Measurements from ENCODE around the gene LYRM7.
A peak's percentile ranks its signal among the peaks of the same experiment; 100 is the strongest.
"Not testable (repeated sequence)": the region's sequence is repeated elsewhere in the genome, so short reads cannot be mapped to it uniquely, and the experiment has no call there.

Gene LYRM7

DNA sequence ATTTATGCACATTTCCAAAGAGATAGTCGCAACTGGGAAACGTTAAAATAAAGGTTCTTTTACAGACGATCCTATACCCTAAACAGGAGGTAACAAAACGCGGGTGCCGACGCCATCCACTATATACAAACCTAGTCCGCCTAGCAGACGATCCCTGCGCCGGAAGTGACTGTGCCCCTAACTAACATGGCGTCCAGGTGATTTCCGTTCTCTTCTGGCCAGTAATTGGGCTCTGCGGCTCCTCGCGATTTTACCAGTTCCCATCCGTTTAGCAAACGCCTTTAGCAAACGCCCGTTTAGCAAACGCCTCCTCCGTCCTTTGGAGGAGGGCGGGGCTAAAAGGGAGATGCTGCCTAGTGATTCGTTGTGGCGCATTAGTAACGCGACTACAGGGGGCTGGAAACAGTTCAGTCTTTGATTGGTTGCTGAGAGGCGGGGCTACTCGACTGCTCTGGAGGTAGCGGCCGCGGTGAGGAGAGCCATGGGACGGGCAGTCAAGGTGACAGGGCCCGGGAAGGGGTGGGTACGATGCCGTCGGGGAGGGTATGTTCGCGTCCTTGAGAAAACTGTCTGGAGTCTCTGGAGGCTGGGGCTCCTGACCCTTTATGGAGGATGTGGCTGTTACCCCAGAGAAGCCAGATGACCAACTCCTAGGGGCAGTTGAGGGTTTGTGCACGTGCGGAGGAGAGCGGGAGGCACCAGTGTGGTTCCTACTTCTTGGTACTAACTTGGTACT lies at the start of gene LYRM7:
Gene LYRM7 (plus strand): TSS at position 405 of the 736 bp plus-strand sequence. CDS start 77 bp downstream, at position 482.
- no peaks in the 10 kb centered on the region for H3K36me3 ChIP-seq (ENCODE audit: control insufficient read depth, insufficient read depth, low read length)
- no peaks in the 10 kb centered on the region for H3K27me3 ChIP-seq (ENCODE audit: control insufficient read depth, insufficient read depth, low read length)
- H3K9me3 ChIP-seq (ENCODE audit: control insufficient read depth, insufficient read depth, low read length): no peaks in the 10 kb centered on the region
- peak within 1 kb of the TSS; percentile 83 for H3K4me3 ChIP-seq (ENCODE audit: low read depth, low read length)
- H3K9ac ChIP-seq (ENCODE audit: low read depth, low read length): peak within 1 kb of the TSS; percentile 77
- peaks cover under 1% of the 10 kb centered on the region for H3K4me1 ChIP-seq (ENCODE audit: control insufficient read depth, insufficient read depth, low read length)
- H3K27ac ChIP-seq (ENCODE audit: low read depth, low read length): peak within 1 kb of the TSS; percentile 78

- not testable (repeated sequence) for H3K27me3 ChIP-seq (ENCODE audit: control insufficient read depth, insufficient read depth, low read length); H3K9me3 ChIP-seq (ENCODE audit: control insufficient read depth, insufficient read depth, low read length); H3K4me1 ChIP-seq (ENCODE audit: control insufficient read depth, insufficient read depth, low read length); H3K9ac ChIP-seq (ENCODE audit: low read depth, low read length); H3K27ac ChIP-seq (ENCODE audit: low read depth, low read length); H3K36me3 ChIP-seq (ENCODE audit: control insufficient read depth, insufficient read depth, low read length); H3K4me3 ChIP-seq (ENCODE audit: low read depth, low read length)
These were observed 43.5 kb upstream of the LYRM7 start for GRCh38 chr5:131127244-131127643.

GRCh38 chr5:131129306-131129705 lies 41.4 kb upstream of the LYRM7 start:
- no peak overlapping the region for H3K9ac ChIP-seq (ENCODE audit: low read depth, low read length)
- H3K27me3 ChIP-seq (ENCODE audit: control insufficient read depth, insufficient read depth, low read length): no peaks in the 10 kb centered on the region
- no peak overlapping the region for H3K27ac ChIP-seq (ENCODE audit: low read depth, low read length)
- no peak overlapping the region for H3K4me3 ChIP-seq (ENCODE audit: low read depth, low read length)
- no peaks in the 10 kb centered on the region for H3K4me1 ChIP-seq (ENCODE audit: control insufficient read depth, insufficient read depth, low read length)
- no peaks in the 10 kb centered on the region; the same call in 1 of the 2 replicates for H3K9me3 ChIP-seq (ENCODE audit: control insufficient read depth, insufficient read depth, low read length)
- no peaks in the 10 kb centered on the region for H3K36me3 ChIP-seq (ENCODE audit: control insufficient read depth, insufficient read depth, low read length)

DNA sequence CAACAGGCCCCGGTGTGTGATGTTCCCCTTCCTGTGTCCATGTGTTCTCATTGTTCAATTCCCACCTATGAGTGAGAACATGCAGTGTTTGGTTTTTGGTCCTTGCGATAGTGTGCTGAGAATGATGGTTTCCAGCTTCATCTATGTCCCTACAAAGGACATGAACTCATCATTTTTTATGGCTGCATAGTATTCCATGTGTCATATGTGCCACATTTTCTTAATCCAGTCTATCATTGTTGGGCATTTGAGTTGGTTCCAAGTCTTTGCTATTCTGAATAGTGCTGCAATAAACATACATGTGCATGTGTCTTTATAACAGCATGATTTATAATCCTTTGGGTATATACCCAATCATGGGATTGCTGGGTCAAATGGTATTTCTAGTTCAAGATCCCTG lies 37.7 kb upstream of the LYRM7 start:
- not testable (repeated sequence) for H3K9ac ChIP-seq (ENCODE audit: low read depth, low read length); H3K4me3 ChIP-seq (ENCODE audit: low read depth, low read length); H3K36me3 ChIP-seq (ENCODE audit: control insufficient read depth, insufficient read depth, low read length); H3K9me3 ChIP-seq (ENCODE audit: control insufficient read depth, insufficient read depth, low read length); H3K4me1 ChIP-seq (ENCODE audit: control insufficient read depth, insufficient read depth, low read length); H3K27me3 ChIP-seq (ENCODE audit: control insufficient read depth, insufficient read depth, low read length); H3K27ac ChIP-seq (ENCODE audit: low read depth, low read length)

- peaks cover 12% of the 10 kb centered on the region for H3K9me3 ChIP-seq (ENCODE audit: control insufficient read depth, insufficient read depth, low read length)
- H3K9ac ChIP-seq (ENCODE audit: low read depth, low read length); H3K27ac ChIP-seq (ENCODE audit: low read depth, low read length); H3K27me3 ChIP-seq (ENCODE audit: control insufficient read depth, insufficient read depth, low read length); H3K4me1 ChIP-seq (ENCODE audit: control insufficient read depth, insufficient read depth, low read length); H3K4me3 ChIP-seq (ENCODE audit: low read depth, low read length); H3K36me3 ChIP-seq (ENCODE audit: control insufficient read depth, insufficient read depth, low read length): not testable (repeated sequence)
These were observed 32.3 kb upstream of the LYRM7 start for GRCh38 chr5:131138406-131138805.

- Histone ChIP-seq H3K36me3 (ENCODE audit: control insufficient read depth, insufficient read depth, low read length) (no peaks in the 10 kb centered on the region), H3K27me3 (ENCODE audit: control insufficient read depth, insufficient read depth, low read length) (no peaks in the 10 kb centered on the region), H3K4me3 (ENCODE audit: low read depth, low read length) (no peak overlapping the region), H3K9me3 (ENCODE audit: control insufficient read depth, insufficient read depth, low read length) (peaks cover 12% of the 10 kb centered on the region), H3K9ac (ENCODE audit: low read depth, low read length) (no peak overlapping the region), H3K27ac (ENCODE audit: low read depth, low read length) (no peak overlapping the region), H3K4me1 (ENCODE audit: control insufficient read depth, insufficient read depth, low read length) (no peaks in the 10 kb centered on the region)
These were observed 31.4 kb upstream of the LYRM7 start for GRCh38 chr5:131139321-131139720.

- H3K4me3 ChIP-seq (ENCODE audit: low read depth, low read length): no peak overlapping the region
- peaks cover 12% of the 10 kb centered on the region for H3K9me3 ChIP-seq (ENCODE audit: control insufficient read depth, insufficient read depth, low read length)
- H3K27ac ChIP-seq (ENCODE audit: low read depth, low read length): no peak overlapping the region
- no peaks in the 10 kb centered on the region for H3K36me3 ChIP-seq (ENCODE audit: control insufficient read depth, insufficient read depth, low read length)
- H3K4me1 ChIP-seq (ENCODE audit: control insufficient read depth, insufficient read depth, low read length): no peaks in the 10 kb centered on the region
- H3K9ac ChIP-seq (ENCODE audit: low read depth, low read length): no peak overlapping the region
- H3K27me3 ChIP-seq (ENCODE audit: control insufficient read depth, insufficient read depth, low read length): no peaks in the 10 kb centered on the region
These were observed 27.6 kb upstream of the LYRM7 start for GRCh38 chr5:131142970-131143617.

GRCh38 chr5:131147258-131147657 lies 23.5 kb upstream of the LYRM7 start:
- Histone ChIP-seq H3K9ac (ENCODE audit: low read depth, low read length) (no peak overlapping the region), H3K4me1 (ENCODE audit: control insufficient read depth, insufficient read depth, low read length) (no peaks in the 10 kb centered on the region), H3K9me3 (ENCODE audit: control insufficient read depth, insufficient read depth, low read length) (no peaks in the 10 kb centered on the region), H3K4me3 (ENCODE audit: low read depth, low read length) (no peak overlapping the region), H3K36me3 (ENCODE audit: control insufficient read depth, insufficient read depth, low read length) (no peaks in the 10 kb centered on the region), H3K27me3 (ENCODE audit: control insufficient read depth, insufficient read depth, low read length) (no peaks in the 10 kb centered on the region), H3K27ac (ENCODE audit: low read depth, low read length) (no peak overlapping the region)

- no peak overlapping the region for H3K4me3 ChIP-seq (ENCODE audit: low read depth, low read length)
- no peaks in the 10 kb centered on the region for H3K36me3 ChIP-seq (ENCODE audit: control insufficient read depth, insufficient read depth, low read length)
- no peak overlapping the region for H3K9ac ChIP-seq (ENCODE audit: low read depth, low read length)
- no peaks in the 10 kb centered on the region for H3K27me3 ChIP-seq (ENCODE audit: control insufficient read depth, insufficient read depth, low read length)
- no peaks in the 10 kb centered on the region for H3K9me3 ChIP-seq (ENCODE audit: control insufficient read depth, insufficient read depth, low read length)
- no peak overlapping the region for H3K27ac ChIP-seq (ENCODE audit: low read depth, low read length)
- H3K4me1 ChIP-seq (ENCODE audit: control insufficient read depth, insufficient read depth, low read length): no peaks in the 10 kb centered on the region
These were observed 21.9 kb upstream of the LYRM7 start for GRCh38 chr5:131148835-131149234.

DNA sequence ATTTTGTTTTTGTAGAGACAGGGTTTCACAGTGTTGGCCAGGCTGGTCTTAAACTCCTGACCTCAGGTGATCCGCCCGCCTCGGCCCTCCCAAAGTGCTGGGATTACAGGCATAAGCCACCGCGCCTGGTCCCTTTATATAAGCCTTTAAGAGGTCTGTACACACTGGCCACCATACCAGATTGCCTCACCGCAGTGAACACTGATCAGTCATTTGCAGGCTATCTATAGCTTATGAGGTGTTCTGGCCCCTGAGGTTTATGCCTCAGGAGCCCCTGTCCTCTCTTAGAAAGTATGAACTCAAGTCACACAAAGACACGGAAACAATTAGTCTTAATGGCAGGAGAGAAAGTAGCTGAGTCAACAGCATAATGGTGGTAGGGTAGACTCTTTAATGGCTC lies 20.3 kb upstream of the LYRM7 start:
- Histone ChIP-seq H3K4me3 (ENCODE audit: low read depth, low read length) (no peak overlapping the region), H3K4me1 (ENCODE audit: control insufficient read depth, insufficient read depth, low read length) (no peaks in the 10 kb centered on the region), H3K9me3 (ENCODE audit: control insufficient read depth, insufficient read depth, low read length) (no peaks in the 10 kb centered on the region), H3K27me3 (ENCODE audit: control insufficient read depth, insufficient read depth, low read length) (no peaks in the 10 kb centered on the region), H3K27ac (ENCODE audit: low read depth, low read length) (no peak overlapping the region), H3K9ac (ENCODE audit: low read depth, low read length) (no peak overlapping the region), H3K36me3 (ENCODE audit: control insufficient read depth, insufficient read depth, low read length) (no peaks in the 10 kb centered on the region)

- Histone ChIP-seq H3K27ac (ENCODE audit: low read depth, low read length) (no peak overlapping the region), H3K9me3 (ENCODE audit: control insufficient read depth, insufficient read depth, low read length) (no peaks in the 10 kb centered on the region), H3K9ac (ENCODE audit: low read depth, low read length) (no peak overlapping the region), H3K4me1 (ENCODE audit: control insufficient read depth, insufficient read depth, low read length) (no peaks in the 10 kb centered on the region), H3K4me3 (ENCODE audit: low read depth, low read length) (no peak overlapping the region), H3K27me3 (ENCODE audit: control insufficient read depth, insufficient read depth, low read length) (no peaks in the 10 kb centered on the region), H3K36me3 (ENCODE audit: control insufficient read depth, insufficient read depth, low read length) (no peaks in the 10 kb centered on the region)
These were observed 19.5 kb upstream of the LYRM7 start for GRCh38 chr5:131151216-131151615.

Data from HUES48 (cell line).